Measurements from ENCODE around the gene CCDC85C. TPM values are rescaled to one million over a fixed set of nuclear protein-coding genes. Genes with fewer than 3 reads are reported as not detected.
A peak's percentile ranks its signal among the peaks of the same experiment; 100 is the strongest.

The CCDC85C gene
- total RNA-seq, 2 experiments from 2014 or later = 7.1 to 9.1 TPM

DNA sequence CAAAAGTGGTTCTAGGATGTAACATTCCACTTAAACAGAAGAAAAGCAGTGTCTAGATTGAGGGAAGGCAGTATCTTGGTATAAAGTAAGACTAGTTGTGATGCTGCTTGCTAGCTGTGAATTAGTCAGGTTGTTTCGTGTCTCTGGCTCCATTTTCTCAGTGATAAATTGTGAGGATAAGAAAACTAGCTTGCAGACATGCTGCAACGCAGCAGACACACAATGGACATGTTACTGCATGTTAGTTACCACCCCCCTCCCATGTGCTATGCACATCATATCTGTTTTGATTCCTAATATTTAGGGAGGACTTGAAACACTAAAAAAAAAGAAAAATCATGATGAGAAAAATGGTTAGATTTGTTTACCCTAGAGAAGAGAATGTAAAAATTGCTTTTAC is 119.9 kb downstream of the CCDC85C start:
- Mint-ChIP-seq H3K27me3 (no peaks in the 10 kb centered on the region), H3K4me1 (peaks cover 35% of the 10 kb centered on the region), H3K27ac (no peak overlapping the region), H3K4me3 (no peak overlapping the region), H3K36me3 (no peaks in the 10 kb centered on the region), H3K9me3 (ENCODE audit: low read depth) (no peaks in the 10 kb centered on the region)
- no peak for DNase-seq
- CTCF ChIA-PET = no interaction called here
- no peak for ATAC-seq

DNA sequence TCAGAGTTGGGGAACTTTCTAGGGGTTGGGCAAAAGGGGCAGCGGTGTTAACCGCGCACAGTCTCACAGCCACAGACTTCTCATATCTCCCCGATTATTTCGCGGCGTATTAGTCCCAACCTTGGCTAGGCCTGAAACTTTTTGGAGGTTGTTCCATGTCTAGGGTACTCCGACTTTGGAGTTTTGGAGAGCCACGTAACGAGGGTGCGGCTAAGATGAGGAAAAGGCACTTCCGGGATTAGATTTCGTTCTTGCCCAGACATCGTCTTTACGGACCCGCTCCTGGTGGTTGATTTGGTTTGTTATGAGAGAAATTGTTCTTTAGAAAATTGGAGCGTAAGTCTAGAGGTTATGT is 122.3 kb downstream of the CCDC85C start:
- no peaks in the 10 kb centered on the region for H3K27me3 Mint-ChIP-seq
- CTCF ChIA-PET = interaction anchor here (0.8 to 1.5 kb wide), 2 partner anchors 35 to 731 kb away, joined by 3 to 4 read pairs; no protein-coding TSS in a partner anchor

GRCh38 chr14:99480917-99481744 is 122.9 kb downstream of the CCDC85C start, which contains the start of gene CCNK:
TSS of gene CCNK (plus strand) at chr14:99481409. CDS start at chr14:99492678, 11,269 bp downstream.
- H3K4me1 Mint-ChIP-seq = peaks cover 45% of the 10 kb centered on the region
- H3K27ac Mint-ChIP-seq = peak within 1 kb of the TSS; percentile 98

More for the DNA sequence above, 122.3 kb downstream of the CCDC85C start:
- peak overlapping the region; percentile 98 for H3K27ac Mint-ChIP-seq
- DNase-seq = peak; percentile 59
- H3K4me3 Mint-ChIP-seq = peak overlapping the region; percentile 94
- H3K9me3 Mint-ChIP-seq (ENCODE audit: low read depth) = no peaks in the 10 kb centered on the region
- H3K36me3 Mint-ChIP-seq = peaks cover 2% of the 10 kb centered on the region
- ATAC-seq = no peak
- peaks cover 48% of the 10 kb centered on the region for H3K4me1 Mint-ChIP-seq

GRCh38 chr14:99479906-99480869 is 123.8 kb downstream of the CCDC85C start, which contains the start of gene SETD3:
TSS of gene SETD3 (minus strand) at chr14:99480859. CDS start at chr14:99465805, 15,054 bp downstream.
- ATAC-seq = no peak
- CTCF ChIA-PET = interaction anchor here (0.6 to 1.8 kb wide), 8 partner anchors 10 to 204 kb away, joined by 3 to 8 read pairs (median 4); partner anchors contain the start of gene CYP46A1
- Mint-ChIP-seq H3K9me3 (ENCODE audit: low read depth) (no peaks in the 10 kb centered on the region), H3K4me1 (peaks cover 44% of the 10 kb centered on the region), H3K27ac (peak within 1 kb of the TSS; percentile 98), H3K4me3 (peak within 1 kb of the TSS; percentile 95), H3K27me3 (no peaks in the 10 kb centered on the region), H3K36me3 (peaks cover 2% of the 10 kb centered on the region)
- peak; percentile 53 for DNase-seq

More at GRCh38 chr14:99480917-99481744, 122.9 kb downstream of the CCDC85C start, which contains the start of gene CCNK:
- H3K27me3 Mint-ChIP-seq = no peaks in the 10 kb centered on the region
- ATAC-seq (peak; percentile 88), DNase-seq (peak; percentile 100)
- peaks cover 2% of the 10 kb centered on the region for H3K36me3 Mint-ChIP-seq
- CTCF ChIA-PET = interaction anchor here (0.6 to 1.8 kb wide), 9 partner anchors 9 to 732 kb away, joined by 3 to 8 read pairs (median 3); partner anchors contain the start of gene CYP46A1
- H3K4me3 Mint-ChIP-seq = peak within 1 kb of the TSS; percentile 94
- H3K9me3 Mint-ChIP-seq (ENCODE audit: low read depth) = no peaks in the 10 kb centered on the region

- Mint-ChIP-seq H3K9me3 (ENCODE audit: low read depth) (no peaks in the 10 kb centered on the region), H3K27ac (peak overlapping the region; percentile 81), H3K4me1 (peaks cover 41% of the 10 kb centered on the region), H3K4me3 (peak overlapping the region; percentile 95), H3K27me3 (no peaks in the 10 kb centered on the region), H3K36me3 (peaks cover 2% of the 10 kb centered on the region)
- ATAC-seq (no peak), DNase-seq (no peak)
- CTCF ChIA-PET = interaction anchor here (1.8 kb wide), 1 partner anchor 90 kb away, joined by 8 read pairs; no protein-coding TSS in a partner anchor
Measured at GRCh38 chr14:99479160-99479905, 124.7 kb downstream of the CCDC85C start.

- H3K27me3 Mint-ChIP-seq = no peaks in the 10 kb centered on the region
- DNase-seq (no peak), ATAC-seq (no peak)
- no peak overlapping the region for H3K4me3 Mint-ChIP-seq
- peaks cover 33% of the 10 kb centered on the region for H3K4me1 Mint-ChIP-seq
- no peak overlapping the region for H3K27ac Mint-ChIP-seq
- H3K9me3 Mint-ChIP-seq (ENCODE audit: low read depth) = no peaks in the 10 kb centered on the region
- peaks cover 2% of the 10 kb centered on the region for H3K36me3 Mint-ChIP-seq
- CTCF ChIA-PET = no interaction called here
Measured at GRCh38 chr14:99478128-99478527, 125.9 kb downstream of the CCDC85C start.

GRCh38 chr14:99476864-99477263 is 127.1 kb downstream of the CCDC85C start:
- ATAC-seq (no peak), DNase-seq (no peak)
- H3K4me3 Mint-ChIP-seq = no peak overlapping the region
- no peaks in the 10 kb centered on the region for H3K9me3 Mint-ChIP-seq (ENCODE audit: low read depth)
- H3K4me1 Mint-ChIP-seq = peaks cover 23% of the 10 kb centered on the region
- H3K27ac Mint-ChIP-seq = no peak overlapping the region
- CTCF ChIA-PET = no interaction called here
- H3K36me3 Mint-ChIP-seq = peaks cover 2% of the 10 kb centered on the region
- H3K27me3 Mint-ChIP-seq = no peaks in the 10 kb centered on the region

GRCh38 chr14:99475660-99476059 is 128.3 kb downstream of the CCDC85C start:
- Mint-ChIP-seq H3K36me3 (peaks cover 2% of the 10 kb centered on the region), H3K4me1 (peaks cover 23% of the 10 kb centered on the region), H3K9me3 (ENCODE audit: low read depth) (no peaks in the 10 kb centered on the region), H3K4me3 (no peak overlapping the region), H3K27me3 (no peaks in the 10 kb centered on the region), H3K27ac (no peak overlapping the region)
- ATAC-seq (no peak), DNase-seq (no peak)
- CTCF ChIA-PET = interaction anchor here (0.8 kb wide), 1 partner anchor 58 kb away, joined by 3 read pairs; no protein-coding TSS in a partner anchor

DNA sequence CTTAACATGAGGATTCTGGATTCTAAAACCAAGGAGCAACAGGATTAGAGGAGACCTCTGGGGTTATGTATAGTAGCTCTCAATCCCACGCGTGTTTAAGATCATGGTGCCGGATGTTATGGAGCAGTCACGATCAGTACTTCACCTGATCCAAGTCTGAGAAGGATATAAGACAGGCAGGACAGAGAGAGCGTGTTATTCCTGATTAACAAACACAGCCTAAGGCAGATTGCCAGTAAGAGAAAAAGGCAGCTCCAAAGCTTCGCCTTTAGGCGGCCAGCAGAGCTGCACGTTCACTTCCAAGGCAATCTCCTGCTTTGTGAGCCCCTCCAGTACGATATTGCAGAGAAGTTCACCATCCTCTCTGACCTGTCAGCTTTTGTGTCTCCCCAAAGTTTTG is 128.8 kb downstream of the CCDC85C start:
- Mint-ChIP-seq H3K36me3 (peaks cover 2% of the 10 kb centered on the region), H3K4me3 (no peak overlapping the region), H3K27me3 (no peaks in the 10 kb centered on the region), H3K4me1 (peaks cover 23% of the 10 kb centered on the region), H3K9me3 (ENCODE audit: low read depth) (no peaks in the 10 kb centered on the region), H3K27ac (no peak overlapping the region)
- ATAC-seq = no peak
- CTCF ChIA-PET = no interaction called here
- DNase-seq = no peak

DNA sequence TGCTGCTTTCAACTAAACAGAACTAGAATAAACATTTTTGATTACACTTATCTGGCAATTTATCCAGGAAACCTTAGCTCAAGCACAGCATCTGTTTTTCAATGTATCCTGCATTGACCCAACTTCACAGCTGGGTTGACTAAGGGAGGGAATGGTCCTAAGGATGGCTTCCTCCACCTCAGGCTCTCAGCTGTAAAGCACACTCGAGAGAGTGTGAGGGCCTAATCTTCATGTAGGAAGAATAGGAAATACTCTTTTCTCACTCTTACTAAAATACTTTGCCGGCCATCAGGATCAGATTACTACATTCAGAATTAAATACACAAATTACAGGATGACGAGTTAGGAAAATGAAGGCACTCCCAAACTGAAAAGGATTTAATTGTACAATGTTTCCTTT is 130.5 kb downstream of the CCDC85C start:
- CTCF ChIA-PET = no interaction called here
- no peak for ATAC-seq
- Mint-ChIP-seq H3K27ac (no peak overlapping the region), H3K9me3 (ENCODE audit: low read depth) (no peaks in the 10 kb centered on the region), H3K36me3 (peaks cover 2% of the 10 kb centered on the region), H3K4me1 (peaks cover 24% of the 10 kb centered on the region), H3K27me3 (no peaks in the 10 kb centered on the region), H3K4me3 (no peak overlapping the region)
- no peak for DNase-seq

DNA sequence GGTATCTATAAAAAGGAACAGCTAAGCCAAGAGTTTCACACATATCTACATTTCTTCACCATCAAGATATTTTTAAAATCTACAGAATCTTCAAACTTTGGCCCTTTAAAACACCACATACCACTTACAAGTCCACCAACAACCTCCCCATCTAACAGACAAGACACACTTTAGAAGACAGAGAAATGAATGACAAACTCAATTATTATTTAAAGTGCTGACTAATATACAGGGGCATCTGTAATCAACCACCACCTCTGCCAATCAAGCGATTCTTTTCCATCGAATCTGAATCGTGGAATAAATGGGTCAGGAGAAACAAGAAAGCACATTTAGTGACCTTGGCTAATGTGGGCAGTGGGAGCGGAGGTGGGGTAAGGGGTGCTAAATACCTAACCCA is 131.1 kb downstream of the CCDC85C start:
- no peaks in the 10 kb centered on the region for H3K27me3 Mint-ChIP-seq
- no peak overlapping the region for H3K27ac Mint-ChIP-seq
- ATAC-seq (no peak), DNase-seq (no peak)
- no peak overlapping the region for H3K4me3 Mint-ChIP-seq
- H3K4me1 Mint-ChIP-seq = peaks cover 23% of the 10 kb centered on the region
- CTCF ChIA-PET = no interaction called here
- no peaks in the 10 kb centered on the region for H3K36me3 Mint-ChIP-seq
- no peaks in the 10 kb centered on the region for H3K9me3 Mint-ChIP-seq (ENCODE audit: low read depth)

DNA sequence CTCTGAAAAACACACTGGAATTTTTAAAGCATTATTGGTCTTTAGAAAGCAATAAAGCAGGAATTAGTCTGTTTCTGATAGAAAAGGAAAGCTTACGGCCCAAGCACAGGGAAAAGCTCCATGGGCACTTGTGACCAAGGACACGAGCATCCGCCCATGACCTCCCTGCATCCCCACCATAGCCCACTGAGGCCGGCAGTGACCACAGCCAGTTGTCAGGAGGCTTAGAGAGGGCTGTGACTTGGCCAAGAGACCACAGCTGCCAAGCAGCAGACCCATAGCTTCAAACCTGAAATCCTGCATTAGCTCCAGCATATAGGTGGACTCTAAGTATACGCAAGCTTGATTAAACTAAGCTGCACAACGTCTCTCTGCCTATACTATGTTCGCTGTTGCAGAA is 132.3 kb downstream of the CCDC85C start:
- H3K27me3 Mint-ChIP-seq = no peaks in the 10 kb centered on the region
- H3K36me3 Mint-ChIP-seq = no peaks in the 10 kb centered on the region
- no peaks in the 10 kb centered on the region for H3K9me3 Mint-ChIP-seq (ENCODE audit: low read depth)
- no peak overlapping the region for H3K27ac Mint-ChIP-seq
- H3K4me1 Mint-ChIP-seq = peaks cover 26% of the 10 kb centered on the region
- CTCF ChIA-PET = interaction anchor here (0.7 to 1.1 kb wide), 2 partner anchors 11 to 219 kb away, joined by 3 read pairs; no protein-coding TSS in a partner anchor
- ATAC-seq (no peak), DNase-seq (no peak)
- no peak overlapping the region for H3K4me3 Mint-ChIP-seq

Data from activated CD8-positive, alpha-beta memory T cell treated with anti-CD3 and anti-CD28 coated beads, Interleukin-2, amount 10 ng/mL, durations not matched to agents 7 days and 5 days (primary cell).